Measurements from ENCODE around the gene ARL6IP1. TPM values are rescaled to one million over a fixed set of nuclear protein-coding genes. Genes with fewer than 3 reads are reported as not detected.

The ARL6IP1 gene
- total and polyA plus RNA-seq, 2 of the 13 experiments (the other 11 are each of a cell fraction or from before 2014, with no cell fraction given): 263 to 373 TPM

GRCh38 chr16:18801145-18801972 is at the start of gene ARL6IP1 (continued):
- peak; percentile 88 for TF ChIP-seq ZNF772 (CRISPR knock-in tag; IDR thresholded peaks at IDR 0.05)
- TF ChIP-seq TRIM22 (IDR thresholded peaks at IDR 0.05): no peak
- peak; percentile 78 for TF ChIP-seq JUNB (CRISPR knock-in tag; IDR thresholded peaks at IDR 0.05; ENCODE audit: borderline replicate concordance)
- peak; percentile 87 for TF ChIP-seq ZBTB20 (CRISPR knock-in tag; IDR thresholded peaks at IDR 0.05; ENCODE audit: borderline replicate concordance, low read depth)
- peak; percentile 94 for TF ChIP-seq ZFYVE20 (CRISPR knock-in tag; IDR thresholded peaks at IDR 0.05; ENCODE audit: borderline replicate concordance, low read depth)
- TF ChIP-seq ZNF616 (CRISPR knock-in tag; IDR thresholded peaks at IDR 0.05; ENCODE audit: low read depth): 0 out of 2 replicates have a peak, but pooled peaks have one; percentile 66
- TF ChIP-seq ZNF563 (CRISPR knock-in tag; IDR thresholded peaks at IDR 0.05): peak; percentile 95
- TF ChIP-seq PREB (CRISPR knock-in tag; IDR thresholded peaks at IDR 0.05): peak; percentile 95
- TF ChIP-seq ZNF639 (CRISPR knock-in tag; conservative IDR thresholded peaks at IDR 0.05): peak; percentile 86
- peak; percentile 85; the same call in 1 of the 2 replicates for TF ChIP-seq MIER3 (CRISPR knock-in tag; IDR thresholded peaks at IDR 0.05; ENCODE audit: borderline replicate concordance)
- TF ChIP-seq ZMYM2 (CRISPR knock-in tag; IDR thresholded peaks at IDR 0.05): peak; percentile 94
- peak; percentile 83; the same call in 1 of the 2 replicates for TF ChIP-seq NR2F6 (IDR thresholded peaks at IDR 0.05)
- peak; percentile 94 for TF ChIP-seq NR2F6 (CRISPR knock-in tag; IDR thresholded peaks at IDR 0.05)
- no peak for TF ChIP-seq ZNF781 (CRISPR knock-in tag; IDR thresholded peaks at IDR 0.05; ENCODE audit: borderline replicate concordance, not compliant biosample characterization)
- peak; percentile 92; the same call in 1 of the 2 replicates for TF ChIP-seq ZBTB8A (CRISPR knock-in tag; IDR thresholded peaks at IDR 0.05; ENCODE audit: borderline replicate concordance, low read depth)
- TF ChIP-seq ZNF572 (CRISPR knock-in tag; IDR thresholded peaks at IDR 0.05): 0 out of 2 replicates have a peak, but pooled peaks have one; percentile 48
- peak; percentile 99 for TF ChIP-seq ZNF629 (CRISPR knock-in tag; conservative IDR thresholded peaks at IDR 0.05)
- TF ChIP-seq ZNF17 (CRISPR knock-in tag; IDR thresholded peaks at IDR 0.05): peak; percentile 97
- TF ChIP-seq KMT2B (CRISPR knock-in tag; IDR thresholded peaks at IDR 0.05): peak; percentile 96
- no peak for TF ChIP-seq KAT2B (IDR thresholded peaks at IDR 0.05; ENCODE audit: borderline replicate concordance, low read depth, low read length)
- TF ChIP-seq JUN (CRISPR knock-in tag; IDR thresholded peaks at IDR 0.05): peak; percentile 12
- peak; percentile 91 for TF ChIP-seq ZNF605 (CRISPR knock-in tag; IDR thresholded peaks at IDR 0.05)
- peak; percentile 98 for TF ChIP-seq HBP1 (CRISPR knock-in tag; IDR thresholded peaks at IDR 0.05; ENCODE audit: low read depth)
- TF ChIP-seq ZNF749 (CRISPR knock-in tag; IDR thresholded peaks at IDR 0.05; ENCODE audit: borderline replicate concordance): no peak
